ENCODE data around the gene IL10RB. TPM values are rescaled to one million over a fixed set of nuclear protein-coding genes. Genes with fewer than 3 reads are reported as not detected.

The IL10RB gene
- total and polyA plus RNA-seq, 2 of the 4 experiments (the other 2 are of a cell fraction) = 20.1 to 45.2 TPM

DNA sequence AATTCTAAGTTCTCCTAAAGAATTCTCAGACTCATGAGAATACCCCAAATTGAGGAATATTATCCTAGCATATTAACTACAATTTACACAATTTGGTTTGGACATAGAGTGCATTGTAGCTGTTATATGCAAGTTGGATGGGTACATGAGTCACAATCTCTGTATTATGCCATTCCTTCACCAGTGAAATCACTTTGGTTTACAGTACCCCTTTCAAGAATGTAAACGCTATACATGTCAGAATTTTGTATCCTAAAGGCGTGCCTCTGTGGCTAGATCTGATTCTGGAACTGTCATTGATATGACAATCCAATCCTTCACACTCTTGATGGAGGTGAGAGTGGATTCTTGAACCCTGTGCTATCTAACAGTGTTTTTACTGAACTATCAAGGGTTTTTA is 6.7 kb upstream of the IL10RB start:
- H2BK120ac ChIP-seq (ENCODE audit: low read depth, low read length) = no peak overlapping the region
- H3K4me1 ChIP-seq (ENCODE audit: control insufficient read depth, insufficient read depth, low read length) = peaks cover 4% of the 10 kb centered on the region
- no peak overlapping the region for H3K4me2 ChIP-seq (ENCODE audit: low read depth, low read length)
- POLR2A ChIA-PET (ENCODE audit: unreplicated experiment) = interaction anchor here (1.1 kb wide), 1 partner anchor 41 kb away, joined by 6 read pairs; no protein-coding TSS in a partner anchor
- H2BK20ac ChIP-seq (ENCODE audit: low read depth, low read length) = no peak overlapping the region
- H3K23ac ChIP-seq (ENCODE audit: low read depth, low read length) = no peak overlapping the region
- H4K8ac ChIP-seq (ENCODE audit: low read depth in 2 of 2, low read length in 2 of 2) = no peak overlapping the region; a peak in 1 of 4 replicates
- no peaks in the 10 kb centered on the region for H3K27me3 ChIP-seq (ENCODE audit: control insufficient read depth, insufficient read depth, low read length)
- no peak overlapping the region for H2AK5ac ChIP-seq (ENCODE audit: low read depth, low read length)
- DNase-seq (peak; percentile 60), ATAC-seq (ENCODE audit: low read depth) (peak; percentile 85)
- H4K5ac ChIP-seq (ENCODE audit: low read depth, low read length) = no peak overlapping the region
- no peak overlapping the region for H2AK9ac ChIP-seq (replicated peaks; ENCODE audit: low read depth, low read length, poor library complexity)
- TF ChIP-seq FOS (IDR thresholded peaks at IDR 0.05; ENCODE audit: low read depth, low read length) (peak; percentile 60; the same call in 1 of the 2 replicates), RFX5 (IDR thresholded peaks at IDR 0.05; ENCODE audit: low read depth, low read length) (no peak), BHLHE40 (IDR thresholded peaks at IDR 0.05; ENCODE audit: low read depth, low read length) (peak; percentile 58; the same call in 1 of the 2 replicates), MAFK (IDR thresholded peaks at IDR 0.05; ENCODE audit: low read depth, low read length) (no peak), NFE2L2 (IDR thresholded peaks at IDR 0.05; ENCODE audit: low read depth, low read length) (no peak), RAD21 (IDR thresholded peaks at IDR 0.05; ENCODE audit: low read length) (no peak), CEBPB (IDR thresholded peaks at IDR 0.05; ENCODE audit: low read depth, low read length) (peak; percentile 68; the same call in 1 of the 2 replicates), SMC3 (IDR thresholded peaks at IDR 0.05; ENCODE audit: low read depth, low read length) (no peak), MAZ (IDR thresholded peaks at IDR 0.05; ENCODE audit: borderline replicate concordance, low read depth, low read length) (no peak)
- no peak overlapping the region for H2BK15ac ChIP-seq (ENCODE audit: low read depth, low read length)
- BruUV-seq (replicated peaks) = no TSS peak
- no peak overlapping the region for H4K91ac ChIP-seq (ENCODE audit: insufficient read depth, low read depth, low read length)
- dilution Hi-C loops (cut with HindIII; ENCODE audit: low sequenced_read_pairs, unreplicated experiment) = no loop called here
- no peak overlapping the region for H2AFZ ChIP-seq (replicated peaks; ENCODE audit: low read length, poor library complexity)
- H3K4me3 ChIP-seq (ENCODE audit: insufficient read depth, low read depth, low read length) = no peak overlapping the region
- H3K4ac ChIP-seq (ENCODE audit: low read depth, low read length) = no peak overlapping the region
- H3K14ac ChIP-seq (replicated peaks; ENCODE audit: low read depth, low read length) = no peak overlapping the region
- H3K27ac ChIP-seq (ENCODE audit: insufficient read depth, low read length) = no peak overlapping the region
- no CpG with 5 or more reads among the region's 2 CpGs for WGBS, 2 experiments (ENCODE audit: extremely low coverage in 2 of 2, insufficient read length in 1 of 2)
- H3K79me1 ChIP-seq (ENCODE audit: low read depth in 1 of 2, low read length in 2 of 2) = peaks cover 0 to 3% of the 10 kb centered on the region in 2 experiments; a peak in 1 of 4 replicates
- H2BK5ac ChIP-seq (ENCODE audit: low read depth, low read length, poor library complexity, severe bottlenecking) = no peak overlapping the region
- peaks cover 6% of the 10 kb centered on the region for H3K9me1 ChIP-seq (ENCODE audit: insufficient read depth, low read length)
- no peak overlapping the region for H3K56ac ChIP-seq (ENCODE audit: extremely low read depth, insufficient read depth, low read length)
- no peak overlapping the region for H3K9ac ChIP-seq (ENCODE audit: low read depth, low read length)
- intact Hi-C loops (cut with micrococcal nuclease) = no loop called here
- H3K36me3 ChIP-seq (ENCODE audit: control insufficient read depth, insufficient read depth, low read length) = peaks cover 22% of the 10 kb centered on the region
- H3K18ac ChIP-seq (ENCODE audit: low read depth, low read length) = no peak overlapping the region
- no peaks in the 10 kb centered on the region for H4K20me1 ChIP-seq (ENCODE audit: insufficient read depth, low read length)
- in situ Hi-C loops (cut with MboI; ENCODE audit: low sequenced_read_pairs) = no loop called here
- no peaks in the 10 kb centered on the region for H3K9me3 ChIP-seq (ENCODE audit: control insufficient read depth, insufficient read depth, low read length)
- CTCF ChIA-PET = no interaction called here

Measured in IMR-90 (cell line).